Amniotic stem cell (primary cell): ENCODE measurements around the gene COL4A2.

Experiments
- DNase-seq: peaks from one replicate; lab custom pipeline; 2025; lab: John Stamatoyannopoulos, UW

COL4A2 gene

DNA sequence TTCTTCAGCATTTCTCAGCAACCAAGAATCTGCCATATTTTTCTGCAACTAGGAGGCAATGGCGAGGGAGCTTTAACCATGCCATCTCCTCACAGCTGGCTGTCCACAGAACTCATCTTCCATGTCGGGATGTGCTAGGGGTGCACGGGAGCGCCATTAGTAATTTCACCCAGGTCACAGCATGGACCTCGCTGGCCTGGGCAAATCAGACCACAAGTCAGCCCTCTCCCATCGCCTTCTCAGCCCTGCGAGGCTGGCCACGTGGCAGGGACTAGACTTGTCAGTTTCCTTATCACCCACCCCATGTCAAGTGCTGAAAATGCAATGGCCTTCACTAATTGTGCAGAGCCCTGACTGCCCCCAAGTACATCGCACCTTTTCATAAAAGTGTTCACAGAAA, 15.8 kb upstream of the COL4A2 start:
- no peak for DNase-seq

DNA sequence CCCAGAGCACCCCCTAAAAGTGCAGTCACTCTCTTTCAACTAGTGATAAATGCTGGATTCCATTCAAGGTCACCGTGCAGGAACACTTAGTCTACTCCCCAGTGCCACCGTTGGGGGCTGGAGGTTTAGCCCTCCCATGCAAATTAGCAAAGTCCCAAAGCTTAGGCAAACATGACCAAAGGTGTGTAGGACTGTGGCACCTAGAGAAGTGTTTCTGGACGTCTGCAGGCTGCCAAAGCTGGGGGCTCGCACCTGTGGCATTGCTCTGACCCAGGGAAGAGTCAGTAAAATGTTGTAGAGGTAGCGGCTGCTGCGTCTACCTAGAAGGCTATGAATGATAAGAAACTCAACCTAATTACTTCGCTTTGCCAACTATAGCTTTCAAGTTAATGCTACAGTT, 14.0 kb upstream of the COL4A2 start:
- no peak for DNase-seq

DNA sequence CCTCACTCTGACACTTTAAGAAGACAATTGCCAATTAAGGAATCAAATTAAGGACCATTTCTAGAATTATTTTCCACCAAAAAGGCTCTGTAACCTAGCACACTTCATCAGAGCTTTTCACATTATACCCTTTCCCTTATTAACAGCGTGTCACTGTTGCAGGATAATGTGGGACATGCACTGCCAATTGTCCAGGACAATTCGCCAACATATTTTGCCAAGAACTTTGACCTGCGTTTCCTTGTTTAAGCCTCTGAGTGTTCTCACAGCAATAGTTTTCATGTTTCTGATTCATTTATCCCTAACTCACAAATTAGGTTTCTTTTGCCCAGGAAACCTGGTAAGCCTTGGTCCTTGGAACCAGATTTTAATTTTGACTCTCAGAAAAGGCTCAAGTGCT, 13.4 kb upstream of the COL4A2 start:
- no peak for DNase-seq

DNA sequence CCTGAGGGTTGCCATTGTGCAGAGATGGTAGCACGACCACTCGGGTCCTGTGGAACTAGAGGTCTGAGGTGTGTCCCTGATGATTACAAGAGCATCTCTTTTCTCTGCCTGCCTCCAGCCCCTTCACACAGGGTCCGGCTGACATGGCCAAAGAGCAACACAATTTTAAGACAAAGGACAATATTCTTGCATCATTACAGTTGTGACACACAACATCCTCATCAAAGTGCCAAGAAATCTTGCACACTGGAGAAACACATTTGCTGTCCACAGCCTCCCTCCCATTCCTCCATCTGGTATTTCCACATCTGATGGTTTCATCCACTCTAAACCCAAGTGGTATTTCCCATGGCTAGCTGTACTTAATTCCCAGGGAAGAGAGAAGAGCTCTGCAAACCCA, 12.9 kb upstream of the COL4A2 start:
- DNase-seq: no peak

DNA sequence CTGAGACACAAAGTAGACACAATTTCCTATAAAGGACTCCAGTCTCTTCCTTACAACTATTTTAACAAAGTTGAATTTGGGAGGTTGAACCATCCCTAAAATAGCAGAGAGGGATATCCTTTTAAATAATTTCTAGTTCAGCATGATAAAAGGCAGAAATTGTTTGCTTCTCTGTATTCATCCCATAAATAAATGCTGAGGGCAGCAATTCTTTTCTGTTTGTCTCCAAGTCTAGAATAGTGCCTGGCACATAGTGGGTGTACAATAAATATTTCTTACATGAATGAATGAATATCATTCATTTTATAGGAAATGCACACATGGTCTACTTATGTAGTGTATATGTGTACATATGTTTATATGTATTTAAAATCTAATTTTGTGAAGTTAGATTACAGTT, 12.5 kb upstream of the COL4A2 start:
- no peak for DNase-seq

DNA sequence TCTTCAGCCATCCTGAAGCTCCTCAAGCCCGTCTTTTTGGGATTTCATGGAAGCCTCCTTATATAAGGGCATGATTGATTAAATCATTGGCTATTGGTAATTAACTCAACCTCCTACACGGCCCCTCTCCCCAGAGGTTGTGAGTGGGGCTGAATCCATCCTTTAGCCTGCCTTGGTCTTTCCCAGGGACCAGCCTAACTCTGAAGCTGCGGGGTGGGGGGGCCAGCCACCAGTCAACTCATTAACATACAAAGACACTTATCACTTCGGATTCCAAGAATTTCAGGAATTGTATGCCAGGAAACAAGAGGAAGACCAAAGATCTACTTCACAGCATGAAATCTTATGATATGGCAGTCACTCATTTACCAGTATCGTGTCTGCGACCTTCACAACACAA, 10.1 kb upstream of the COL4A2 start:
- no peak for DNase-seq

DNA sequence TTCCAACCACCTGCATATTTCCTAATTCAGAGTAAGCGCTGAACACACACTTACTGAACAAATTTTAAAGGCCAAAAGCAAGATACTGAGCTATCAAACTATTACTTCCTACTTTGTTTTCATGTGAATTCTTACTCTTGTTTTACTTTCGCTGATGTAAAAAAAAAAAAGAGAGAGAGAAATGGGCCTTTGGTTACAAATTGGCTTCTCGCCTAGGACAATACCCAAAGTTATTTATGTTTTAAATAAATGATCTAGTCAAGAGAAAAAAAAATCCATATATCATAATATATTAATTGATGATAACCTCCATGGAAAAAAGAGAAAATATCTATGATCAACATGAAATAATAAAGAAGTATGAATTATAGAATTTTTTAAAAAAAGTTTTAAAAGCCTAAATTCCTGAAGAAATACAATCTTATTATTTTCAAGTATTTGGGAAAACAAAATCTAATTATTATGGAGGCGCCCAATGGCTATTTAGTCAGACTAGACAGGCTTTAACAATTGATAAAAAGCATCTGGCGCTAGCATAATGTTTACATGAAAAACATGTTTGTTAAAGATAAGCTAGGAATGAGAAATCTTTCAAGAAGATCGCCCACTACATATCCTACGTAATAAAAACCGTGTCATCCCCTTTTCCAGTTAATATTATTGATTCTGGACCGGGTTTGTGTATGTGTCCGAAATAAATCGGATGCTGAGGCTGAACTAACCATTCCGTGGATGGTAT, 9.1 kb upstream of the COL4A2 start:
- DNase-seq: no peak

DNA sequence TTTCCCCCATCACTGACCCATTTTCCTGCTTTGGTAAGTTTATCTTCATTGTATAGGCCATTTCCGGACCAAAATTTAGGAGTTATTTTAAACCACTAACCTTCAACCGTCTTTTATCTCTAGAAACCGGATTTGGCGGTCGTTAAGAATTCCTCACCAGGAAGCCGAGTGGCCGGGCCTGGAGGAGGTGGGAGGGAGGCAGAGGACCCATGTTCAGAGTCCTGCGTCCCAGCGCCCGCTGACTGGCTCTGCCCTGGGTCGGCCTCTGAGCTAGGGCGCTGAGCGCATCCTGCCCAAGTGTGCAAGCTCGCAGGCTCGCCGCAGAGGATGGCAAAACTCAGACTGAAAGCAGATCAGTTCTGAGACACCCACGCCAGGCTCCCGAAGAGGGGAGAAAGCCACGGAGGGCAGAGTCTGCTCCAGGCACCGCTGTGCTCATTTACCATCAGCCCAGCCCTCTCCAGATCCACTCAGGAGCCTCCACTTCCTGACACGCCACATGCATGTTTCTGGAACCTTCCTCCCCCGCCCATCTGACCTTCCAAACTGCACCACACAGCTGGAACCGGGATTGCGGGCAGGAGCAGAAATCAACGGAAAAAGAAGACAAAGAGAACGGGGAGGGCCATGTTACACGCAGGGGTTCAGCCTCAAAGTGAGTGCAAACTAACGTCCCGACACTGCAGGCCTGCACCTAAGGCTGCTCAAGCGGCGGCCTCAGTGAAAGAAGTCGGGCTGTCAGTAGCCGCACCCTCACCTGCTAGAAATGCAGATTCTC, 8.4 kb upstream of the COL4A2 start:
- no peak for DNase-seq

DNA sequence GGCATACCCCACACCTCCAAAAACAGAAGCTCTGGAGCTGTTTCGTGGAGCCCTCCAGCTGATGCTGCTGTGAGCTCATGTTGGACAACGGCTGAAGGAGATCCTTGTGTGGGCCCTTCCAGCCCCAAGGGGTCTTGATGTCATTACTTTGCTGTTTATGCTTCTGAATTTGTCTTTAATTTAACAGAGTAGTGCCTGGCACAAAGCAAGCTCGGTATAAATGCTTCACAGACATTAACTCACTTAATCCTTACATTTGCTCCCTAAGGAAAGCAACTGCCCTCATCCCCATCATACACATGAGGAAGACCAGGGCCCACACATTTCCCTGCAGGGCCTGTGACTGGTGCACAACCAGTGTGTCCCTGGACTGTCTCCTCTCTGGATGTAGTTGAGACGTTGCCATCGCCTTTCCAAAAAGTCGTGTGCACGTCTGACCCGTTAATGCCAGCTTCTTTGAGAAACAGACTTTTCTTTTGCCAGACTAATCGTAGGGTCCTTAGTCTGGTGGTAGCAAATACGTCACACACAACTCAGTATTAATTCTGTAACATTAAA, 7.7 kb upstream of the COL4A2 start:
- DNase-seq: no peak

DNA sequence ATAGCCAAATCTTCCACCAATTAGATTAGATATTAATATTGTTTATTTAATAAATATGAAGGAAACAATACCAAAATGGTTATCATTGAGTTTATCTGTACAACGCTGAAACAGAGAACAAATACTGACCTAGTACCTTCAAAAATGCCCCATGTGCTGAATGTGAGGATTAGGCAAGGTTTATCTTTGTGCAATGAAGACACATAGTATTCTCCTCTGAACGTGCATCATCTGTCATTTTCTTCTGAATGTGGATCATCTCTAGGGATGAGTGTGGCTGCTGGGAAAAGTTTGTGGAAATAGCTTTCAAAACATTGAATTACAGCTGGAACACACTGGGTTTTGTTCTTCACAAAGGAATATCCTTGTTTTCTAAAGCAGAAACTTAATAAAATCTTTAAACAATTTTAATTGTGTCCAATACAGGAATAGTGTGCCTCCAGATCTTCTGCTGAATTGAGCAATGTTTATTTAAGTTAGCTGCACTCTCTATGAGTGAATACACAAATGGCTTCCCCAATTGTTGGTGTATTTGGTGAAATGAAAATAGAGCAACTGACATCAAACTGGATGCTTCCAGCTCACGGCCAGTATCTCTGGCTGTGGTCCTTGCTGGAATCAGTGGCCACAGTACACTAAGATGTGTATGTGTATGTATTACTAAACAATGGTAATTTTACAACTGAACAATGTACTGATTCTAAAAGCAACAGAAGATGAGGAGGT, 6.8 kb upstream of the COL4A2 start:
- no peak for DNase-seq

DNA sequence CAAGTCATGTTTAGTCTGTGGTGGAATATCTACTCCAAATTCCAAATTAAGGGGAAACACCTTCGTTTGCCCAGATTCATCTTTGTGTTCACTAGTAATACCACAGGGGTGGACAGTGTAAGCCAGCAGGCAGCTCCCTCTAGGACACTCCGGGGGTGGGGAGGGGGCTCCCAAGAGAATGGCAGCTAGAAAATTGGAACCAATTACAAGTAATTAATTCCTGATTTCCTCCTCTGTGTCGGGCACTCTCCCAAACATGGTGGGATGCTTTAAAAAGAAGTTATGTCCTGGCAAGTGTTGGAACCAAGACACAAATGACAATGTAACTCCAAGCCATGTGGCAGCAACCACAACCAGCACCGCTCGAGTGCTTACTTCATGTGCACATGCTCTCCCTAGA, 6.0 kb upstream of the COL4A2 start:
- no peak for DNase-seq

DNA sequence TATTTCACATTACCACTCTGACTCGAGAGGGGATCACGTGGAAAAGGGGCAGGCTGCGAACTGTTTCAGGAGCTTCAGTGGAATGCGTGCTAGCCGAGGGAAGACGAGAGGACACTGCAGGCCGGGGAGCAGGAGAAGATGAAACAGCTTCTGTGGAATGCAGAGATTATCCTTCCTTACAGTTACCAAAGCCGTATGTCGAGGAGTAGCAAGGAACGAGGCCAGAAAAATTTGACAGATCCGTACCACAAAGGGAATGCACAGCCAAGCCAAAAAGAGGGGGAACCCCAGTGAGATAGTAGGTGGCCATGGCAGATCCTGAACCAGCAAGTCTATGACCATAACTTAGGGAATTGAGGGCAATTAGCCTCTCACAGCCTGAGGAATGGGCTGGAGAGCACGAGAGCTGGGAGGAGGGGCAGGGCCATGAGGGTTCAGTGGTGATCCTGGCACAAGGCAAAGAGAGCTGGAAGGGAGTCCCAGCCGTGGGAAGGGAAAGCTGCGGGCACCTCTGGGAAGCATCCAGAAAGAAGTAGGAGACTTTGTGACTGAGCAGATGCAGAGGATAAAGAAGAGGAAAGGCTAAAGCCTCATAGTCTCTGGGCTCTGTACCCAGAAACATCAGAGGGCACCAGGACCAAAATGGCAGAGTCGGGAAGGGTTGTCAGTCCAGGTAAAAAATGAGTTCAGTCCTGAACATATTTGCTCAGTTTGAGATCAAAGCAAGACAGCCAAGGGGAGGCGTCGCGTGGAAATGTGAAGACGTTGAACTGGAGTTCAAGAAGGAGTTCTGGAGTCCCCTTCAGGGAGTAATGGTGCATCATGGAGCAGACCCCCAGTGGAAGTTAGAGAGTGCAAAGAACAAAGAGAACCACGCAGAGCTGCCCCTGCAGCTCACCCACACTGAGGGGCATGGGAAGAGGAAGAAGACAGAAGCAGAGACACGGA, 5.2 kb upstream of the COL4A2 start:
- peak; percentile 41 for DNase-seq

DNA sequence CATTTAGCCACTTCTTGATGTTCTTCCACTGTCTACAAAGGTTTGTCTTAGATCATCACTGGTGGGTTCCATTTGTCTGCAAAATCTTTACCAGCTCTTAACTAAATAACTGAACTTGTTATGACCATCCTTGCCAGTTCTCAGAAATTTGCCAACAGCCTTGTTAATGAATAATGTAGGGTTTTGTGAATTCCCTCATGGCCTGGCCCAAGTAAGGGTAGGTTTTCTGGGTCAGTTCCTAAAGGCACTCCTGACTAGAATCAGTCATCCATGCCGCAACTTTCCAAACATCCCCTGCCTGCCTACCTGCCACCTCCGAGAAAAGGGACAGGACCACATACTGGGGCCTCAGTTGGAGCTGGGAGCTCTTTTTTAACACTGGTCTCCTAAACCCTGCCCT, 4.1 kb upstream of the COL4A2 start:
- DNase-seq: no peak

DNA sequence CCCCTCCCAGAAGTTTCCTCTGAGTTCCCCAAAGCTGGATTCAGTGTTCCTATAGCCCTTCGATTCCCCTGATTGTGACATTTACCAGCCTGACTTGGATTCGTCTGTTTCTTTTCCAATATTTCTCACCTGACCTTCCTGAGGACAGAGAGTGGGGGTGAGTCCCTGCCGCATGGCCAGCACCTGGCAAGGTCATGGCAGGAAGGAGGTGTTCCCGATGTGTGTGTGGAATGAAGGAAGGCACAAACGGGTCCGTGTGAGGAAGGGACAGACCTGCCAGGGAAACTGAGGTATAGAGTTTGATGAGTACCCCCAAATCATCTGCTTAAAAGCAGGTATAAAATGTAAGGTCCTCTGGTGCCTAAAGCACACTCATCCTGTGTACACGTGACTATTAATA, 3.4 kb upstream of the COL4A2 start:
- DNase-seq: no peak

DNA sequence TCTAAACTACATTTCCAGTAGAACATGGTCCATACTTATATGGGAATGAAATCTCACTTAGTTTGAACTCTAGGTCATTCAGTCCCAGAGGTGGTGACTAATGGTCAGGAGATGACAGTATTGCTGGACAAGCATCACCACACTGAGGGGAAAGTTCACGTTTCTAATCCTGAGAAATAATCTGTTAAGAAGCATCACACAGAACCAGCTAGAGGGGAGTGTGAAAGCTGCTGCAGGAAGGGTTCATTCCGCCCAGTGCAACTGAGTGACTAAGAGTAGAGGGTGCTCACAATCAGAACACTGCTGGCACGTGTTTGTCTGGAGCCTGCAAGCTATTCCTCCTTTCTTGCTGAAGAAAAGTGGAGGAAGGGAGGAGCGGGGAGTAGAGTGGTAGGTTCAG, 2.8 kb upstream of the COL4A2 start:
- no peak for DNase-seq

DNA sequence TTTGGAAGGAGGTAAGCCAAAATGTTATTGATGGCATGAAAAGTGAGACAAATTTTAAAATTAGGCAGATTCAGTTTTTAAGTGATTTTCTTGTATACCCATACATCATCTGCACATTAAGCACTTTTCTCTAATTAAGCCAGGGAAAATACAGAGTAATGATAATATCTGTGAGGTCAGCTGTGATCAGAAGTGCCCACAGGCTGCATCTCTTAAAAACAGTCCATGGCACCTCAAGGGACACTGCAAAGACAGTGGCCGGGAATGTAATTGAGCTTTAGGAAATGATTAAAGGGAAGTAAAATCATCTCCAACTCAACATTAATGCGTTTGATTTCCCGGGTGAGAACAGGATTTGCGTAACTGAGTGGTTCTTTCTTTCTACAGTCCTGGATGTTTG, 2.1 kb upstream of the COL4A2 start:
- no peak for DNase-seq

DNA sequence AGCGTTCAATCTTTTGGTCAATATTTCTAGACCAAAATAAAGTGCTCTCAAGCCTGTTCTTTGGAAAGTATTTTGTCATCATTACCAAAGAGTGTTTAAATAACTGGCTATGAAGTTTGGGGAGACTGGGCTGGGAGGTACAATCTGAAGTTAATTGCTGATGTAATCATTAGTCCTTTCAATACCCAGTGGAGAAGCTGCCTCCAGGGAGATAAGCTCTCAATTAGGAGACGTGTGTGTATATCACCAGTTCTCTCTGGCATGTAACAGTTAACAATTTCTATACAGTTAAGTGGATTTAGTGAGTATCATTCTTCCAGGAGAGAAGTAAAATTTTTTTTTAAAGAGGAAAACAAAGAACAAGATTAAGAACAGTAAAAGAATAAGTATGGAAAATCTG, 1.5 kb upstream of the COL4A2 start:
- DNase-seq: no peak

DNA sequence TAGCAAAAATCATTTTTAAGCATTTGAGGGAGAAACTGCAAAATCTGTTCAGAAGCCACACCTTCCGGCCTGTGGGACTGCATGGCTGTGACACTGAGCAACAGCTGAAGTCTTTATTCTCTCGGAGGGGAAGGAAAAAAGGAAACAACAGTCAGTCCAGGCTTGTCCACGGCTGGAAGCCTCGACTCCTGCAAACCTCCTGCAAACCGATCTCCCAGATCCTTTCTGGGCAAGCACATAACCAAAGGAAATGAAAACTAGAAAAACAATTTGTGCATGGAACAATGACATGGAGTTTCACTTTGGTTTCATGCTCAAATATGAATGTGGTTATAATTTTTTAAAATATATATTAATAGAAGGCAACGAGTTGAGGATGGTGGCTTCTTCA, 1.1 kb upstream of the COL4A2 start:
- no peak for DNase-seq

DNA sequence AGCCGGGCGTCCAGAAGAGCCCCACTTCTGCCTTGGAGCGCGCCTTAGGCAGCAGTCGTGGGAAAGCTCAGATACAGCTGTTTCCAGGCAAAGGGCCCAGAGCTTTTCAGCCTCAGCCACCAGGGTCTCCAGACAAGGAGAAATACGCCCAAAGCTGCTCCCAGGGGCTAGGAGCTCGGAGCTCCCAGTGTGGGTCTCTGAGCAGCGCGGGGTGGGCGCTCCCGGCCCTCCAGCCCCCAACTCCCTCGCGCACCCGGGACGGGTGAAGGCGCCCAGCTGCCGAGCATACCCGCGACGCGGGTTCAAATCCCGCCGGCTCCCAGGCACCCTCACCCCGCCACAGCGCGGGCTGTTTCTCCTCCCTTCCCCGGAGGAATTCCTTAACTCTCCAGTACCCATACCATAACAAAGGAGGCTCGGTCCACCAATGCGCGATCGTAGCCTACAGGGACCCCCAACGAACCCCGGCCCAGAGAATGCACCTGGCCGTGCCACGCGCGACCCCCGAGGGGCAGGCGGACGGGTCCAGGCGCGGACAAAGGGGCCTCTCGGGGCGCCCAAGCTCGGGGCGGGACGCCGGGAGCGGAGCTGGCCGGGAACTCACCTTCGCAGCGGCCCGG, 634 bp upstream of the COL4A2 start:
- DNase-seq: no peak

DNA sequence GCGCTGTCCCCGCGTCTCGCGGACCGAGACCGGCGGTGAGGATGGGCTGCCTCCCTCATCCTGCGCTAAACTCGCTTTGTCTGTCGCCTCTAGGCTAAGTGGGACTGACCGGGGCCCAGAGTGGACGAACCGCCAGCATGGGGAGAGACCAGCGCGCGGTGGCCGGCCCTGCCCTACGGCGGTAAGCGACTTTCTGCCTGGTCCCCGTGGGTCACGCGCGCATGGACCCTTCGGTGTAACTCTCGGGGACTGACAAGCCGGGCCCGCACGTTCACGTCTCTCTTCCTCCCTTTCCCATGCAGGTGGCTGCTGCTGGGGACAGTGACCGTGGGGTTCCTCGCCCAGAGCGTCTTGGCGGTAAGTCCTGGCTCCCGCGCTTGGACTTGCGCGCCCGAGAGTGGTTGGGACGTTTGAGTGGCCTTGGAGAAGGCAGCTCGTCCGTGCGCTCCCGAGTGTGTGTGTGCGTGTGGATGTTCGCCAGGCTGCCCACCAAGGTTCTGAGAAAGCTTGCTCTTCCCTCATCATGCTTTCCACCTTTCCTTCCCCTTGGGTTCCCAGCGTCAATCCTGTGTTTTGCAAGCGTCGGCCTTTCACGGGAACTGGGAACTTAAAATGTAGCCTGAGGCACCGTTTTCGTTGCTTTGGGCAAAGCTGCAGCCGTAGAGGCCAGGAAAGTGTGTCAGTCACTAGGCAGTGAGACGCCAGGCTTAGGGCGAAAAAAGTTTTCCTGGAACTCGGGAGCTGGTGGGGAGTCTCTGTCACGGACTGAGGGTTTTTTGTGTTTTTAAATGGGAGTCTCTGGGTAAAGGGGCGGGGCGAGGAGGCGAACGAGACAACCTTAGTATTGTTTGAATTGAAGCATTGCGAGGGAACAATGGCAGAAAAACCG, 927 bp downstream of the COL4A2 start:
- DNase-seq: no peak
